Common myeloid progenitor, CD34-positive (primary cell): Measurements from ENCODE around the gene CIB4.

Experiments used
- CTCF ChIA-PET: fragments of 350-600 bp; sonication (Branson Sonifier 250); formaldehyde crosslinking; loops from one replicate; lab custom pipeline; 2021; ENCODE audit warnings: antibody characterized with exemption; lab: Charles Lee
- POLR2A ChIA-PET: fragments of 350-600 bp; sonication (Branson Sonifier 250); formaldehyde crosslinking; loops from one replicate; lab custom pipeline; 2021; ENCODE audit warnings: antibody characterized with exemption; lab: Charles Lee
- DNase-seq, 3 donors: peaks; one replicate each; pipeline versions ENCODE4 v3.0.0 to v3.0.0-alpha.2; 2013
- H3K27ac ChIP-seq, 2 experiments: 1 replicate in 1 of 2; 2 replicates in 1 of 2; pipeline ENCODE4 v1.7.0; 2013; ENCODE audit warnings: inconsistent platforms in 2 of 2, low read length in 2 of 2, mild to moderate bottlenecking in 2 of 2, low read depth in 1 of 2, moderate library complexity in 1 of 2; ENCODE audit not compliant: severe bottlenecking in 2 of 2, insufficient read depth in 1 of 2, poor library complexity in 1 of 2
- H3K27me3 ChIP-seq, 5 experiments: replicated peaks in 2 of 5; 1 replicate in 3 of 5; 2 replicates in 2 of 5; pipeline versions ENCODE4 v1.6.1 to v1.7.0; 2013; ENCODE audit warnings: low read length in 4 of 5, mild to moderate bottlenecking in 2 of 5, moderate library complexity in 2 of 5, inconsistent platforms in 1 of 5; ENCODE audit not compliant: insufficient read depth in 5 of 5, control insufficient read depth in 4 of 5
- H3K36me3 ChIP-seq, 4 experiments: 1 replicate in 2 of 4; 2 replicates in 2 of 4; pipeline versions ENCODE4 v1.6.1 to v1.7.0; 2013; ENCODE audit warnings: low read length in 3 of 4, control low read depth in 1 of 4, mild to moderate bottlenecking in 1 of 4; ENCODE audit not compliant: control insufficient read depth in 4 of 4, insufficient read depth in 4 of 4
- H3K4me1 ChIP-seq, 4 experiments: 1 replicate in 3 of 4; 2 replicates in 1 of 4; pipeline versions ENCODE4 v1.6.1 to v1.7.1; 2013; ENCODE audit warnings: low read length in 3 of 4, mild to moderate bottlenecking in 3 of 4, control low read depth in 1 of 4, inconsistent platforms in 1 of 4, moderate library complexity in 1 of 4; ENCODE audit not compliant: control insufficient read depth in 4 of 4, insufficient read depth in 4 of 4; ENCODE audit errors: control extremely low read depth in 1 of 4
- H3K4me3 ChIP-seq, 7 experiments: 1 replicate in 4 of 7; 2 replicates in 3 of 7; pipeline versions ENCODE4 v1.5.1 to v1.7.0; 2013; ENCODE audit warnings: mild to moderate bottlenecking in 7 of 7, low read length in 6 of 7, moderate library complexity in 6 of 7, inconsistent platforms in 2 of 7, low read depth in 2 of 7, control low read depth in 1 of 7; ENCODE audit not compliant: insufficient read depth in 4 of 7, control insufficient read depth in 1 of 7; ENCODE audit errors: extremely low read depth in 1 of 7
- H3K9me3 ChIP-seq, 5 experiments: 1 replicate in 4 of 5; 2 replicates in 1 of 5; pipeline versions ENCODE4 v1.6.1 to v1.7.1; 2013; ENCODE audit warnings: low read length in 4 of 5, mild to moderate bottlenecking in 2 of 5, inconsistent platforms in 1 of 5, low read depth in 1 of 5, moderate library complexity in 1 of 5; ENCODE audit not compliant: control insufficient read depth in 4 of 5, insufficient read depth in 2 of 5; ENCODE audit errors: control extremely low read depth in 1 of 5
- WGBS: methylation state at CpG from one replicate; pipeline ENCODE4 v1.1.5; 2013; ENCODE audit not compliant: insufficient coverage; 5-methylcytosine and 5-hydroxymethylcytosine counted together

The CIB4 gene

GRCh38 chr2:26613241-26614215 is 27.6 kb downstream of the CIB4 start:
- H3K9me3 ChIP-seq, result no peaks in the 10 kb centered on the region
- WGBS, result 96% methylated on average over 9 of the region's 13 CpGs
- CTCF ChIA-PET, result no interaction called here
- no peak overlapping the region for H3K4me3 ChIP-seq
- no peaks in the 10 kb centered on the region for H3K4me1 ChIP-seq
- H3K36me3 ChIP-seq, result no peaks in the 10 kb centered on the region
- peaks cover 0 to under 1% (median 0%) of the 10 kb centered on the region in 5 experiments for H3K27me3 ChIP-seq
- H3K27ac ChIP-seq, result no peak overlapping the region
- POLR2A ChIA-PET, result no interaction called here
- DNase-seq, result no peak

- H3K36me3 ChIP-seq, result no peaks in the 10 kb centered on the region
- WGBS, result 55% methylated on average over 4 of the region's 8 CpGs
- POLR2A ChIA-PET, result no interaction called here
- CTCF ChIA-PET, result interaction anchor here (1.3 kb wide), 1 partner anchor 10 kb away, joined by 3 read pairs; no protein-coding TSS in a partner anchor
- no peaks in the 10 kb centered on the region for H3K9me3 ChIP-seq
- peak; percentile 11 to 32 (median 20) for DNase-seq
- H3K27me3 ChIP-seq, result no peaks in the 10 kb centered on the region
- peaks cover 0 to 2% (median 0%) of the 10 kb centered on the region in 4 experiments for H3K4me1 ChIP-seq
- no peak overlapping the region for H3K4me3 ChIP-seq
- no peak overlapping the region for H3K27ac ChIP-seq
Measured at GRCh38 chr2:26612522-26613240, 28.5 kb downstream of the CIB4 start.

- POLR2A ChIA-PET, result no interaction called here
- Histone ChIP-seq H3K9me3 (no peaks in the 10 kb centered on the region), H3K36me3 (no peaks in the 10 kb centered on the region), H3K27ac (no peak overlapping the region), H3K27me3 (no peaks in the 10 kb centered on the region), H3K4me1 (peaks cover 0 to 2% (median 0%) of the 10 kb centered on the region in 4 experiments), H3K4me3 (no peak overlapping the region)
- WGBS, result 100% methylated on average over 2 of the region's 2 CpGs
- no peak for DNase-seq
- CTCF ChIA-PET, result interaction anchor here (1.3 kb wide), 1 partner anchor 11 kb away, joined by 3 read pairs; no protein-coding TSS in a partner anchor
Measured at GRCh38 chr2:26612034-26612433, 29.1 kb downstream of the CIB4 start.

- Histone ChIP-seq H3K27me3 (peaks cover 0 to 6% (median 0%) of the 10 kb centered on the region in 5 experiments), H3K36me3 (no peaks in the 10 kb centered on the region), H3K4me1 (peaks cover 0 to 2% (median 0%) of the 10 kb centered on the region in 4 experiments), H3K4me3 (no peak overlapping the region), H3K27ac (no peak overlapping the region), H3K9me3 (no peaks in the 10 kb centered on the region)
- POLR2A ChIA-PET, result no interaction called here
- no peak for DNase-seq
- CTCF ChIA-PET, result interaction anchor here (1.0 kb wide), 1 partner anchor 134 kb away, joined by 5 read pairs; no protein-coding TSS in a partner anchor
- WGBS, result 97% methylated on average over 6 of the region's 7 CpGs
Measured at GRCh38 chr2:26610504-26611335, 30.4 kb downstream of the CIB4 start.

- peak in 2 of 3 donors; percentile 19 to 32 for DNase-seq
- POLR2A ChIA-PET, result no interaction called here
- peaks cover 0 to 12% (median 2%) of the 10 kb centered on the region in 5 experiments for H3K27me3 ChIP-seq
- H3K4me3 ChIP-seq, result no peak overlapping the region
- CTCF ChIA-PET, result interaction anchor here (0.6 kb wide), 1 partner anchor 135 kb away, joined by 3 read pairs; no protein-coding TSS in a partner anchor
- H3K36me3 ChIP-seq, result no peaks in the 10 kb centered on the region
- peaks cover 0 to 2% (median 0%) of the 10 kb centered on the region in 4 experiments for H3K4me1 ChIP-seq
- H3K27ac ChIP-seq, result no peak overlapping the region
- 82% methylated on average over 10 of the region's 10 CpGs for WGBS
- H3K9me3 ChIP-seq, result no peaks in the 10 kb centered on the region
Measured at GRCh38 chr2:26609839-26610277, 31.3 kb downstream of the CIB4 start.

GRCh38 chr2:26609205-26609631 is 31.9 kb downstream of the CIB4 start:
- WGBS, result no CpG with 5 or more reads among the region's 7 CpGs
- Histone ChIP-seq H3K4me1 (peaks cover 0 to 2% (median 0%) of the 10 kb centered on the region in 4 experiments), H3K9me3 (no peaks in the 10 kb centered on the region), H3K4me3 (no peak overlapping the region), H3K36me3 (no peaks in the 10 kb centered on the region), H3K27me3 (peaks cover 0 to 17% (median 2%) of the 10 kb centered on the region in 5 experiments), H3K27ac (no peak overlapping the region)
- ChIA-PET POLR2A (no interaction called here), CTCF (interaction anchor here (0.6 kb wide), 1 partner anchor 136 kb away, joined by 3 read pairs; no protein-coding TSS in a partner anchor)
- no peak for DNase-seq
